ENCODE results near the gene IL1R2. TPM values are rescaled to one million over a fixed set of nuclear protein-coding genes. Genes with fewer than 3 reads are reported as not detected.

The IL1R2 gene
- total and polyA plus RNA-seq, 3 donors from 2014 or later = 2.2 to 3.7 (median 2.7) TPM

- no peak for DNase-seq
- Histone ChIP-seq H3K27me3 (no peaks in the 10 kb centered on the region), H3K27ac (no peak overlapping the region), H3K4me1 (peaks cover 10% of the 10 kb centered on the region), H3K4me3 (no peak overlapping the region), H3K9me3 (no peaks in the 10 kb centered on the region), H3K36me3 (ENCODE audit: low read depth, missing control alignments) (no peaks in the 10 kb centered on the region)
- intact Hi-C loops (cut with DNase I; ENCODE audit: low total_unique reads) = no loop called here
- 85 to 86% methylated on average over 8 of the region's 8 CpGs for WGBS, 2 donors
- TF ChIP-seq POLR2A (IDR thresholded peaks at IDR 0.05) (no peak), CTCF (IDR thresholded peaks at IDR 0.05) (no peak)
Observed at GRCh38 chr2:101989740-101990460, 1.9 kb upstream of the IL1R2 start.

- H3K27ac ChIP-seq = no peak overlapping the region
- no peaks in the 10 kb centered on the region for H3K36me3 ChIP-seq (ENCODE audit: low read depth, missing control alignments)
- H3K27me3 ChIP-seq = no peaks in the 10 kb centered on the region
- no peaks in the 10 kb centered on the region for H3K4me1 ChIP-seq
- H3K4me3 ChIP-seq = no peak overlapping the region
- intact Hi-C loops (cut with DNase I; ENCODE audit: low total_unique reads) = no loop called here
- 80 to 87% methylated on average over 6 of the region's 6 CpGs for WGBS, 2 donors
- DNase-seq = no peak
- no peaks in the 10 kb centered on the region for H3K9me3 ChIP-seq
- no peak for TF ChIP-seq POLR2A (IDR thresholded peaks at IDR 0.05)
- TF ChIP-seq CTCF (IDR thresholded peaks at IDR 0.05) = no peak
Observed at GRCh38 chr2:101993772-101994171, 2.0 kb downstream of the IL1R2 start.

GRCh38 chr2:101995019-101995418, 3.3 kb downstream of the IL1R2 start:
- no peak for TF ChIP-seq POLR2A (IDR thresholded peaks at IDR 0.05)
- no peak for TF ChIP-seq CTCF (IDR thresholded peaks at IDR 0.05)
- Histone ChIP-seq H3K27ac (no peak overlapping the region), H3K27me3 (no peaks in the 10 kb centered on the region), H3K36me3 (ENCODE audit: low read depth, missing control alignments) (no peaks in the 10 kb centered on the region), H3K9me3 (no peaks in the 10 kb centered on the region), H3K4me3 (no peak overlapping the region), H3K4me1 (no peaks in the 10 kb centered on the region)
- 84 to 93% methylated on average over 1 of the region's 1 CpG for WGBS, 2 donors
- no peak for DNase-seq
- intact Hi-C loops (cut with DNase I; ENCODE audit: low total_unique reads) = no loop called here

- DNase-seq = no peak
- Histone ChIP-seq H3K9me3 (no peaks in the 10 kb centered on the region), H3K27ac (no peak overlapping the region), H3K4me3 (no peak overlapping the region), H3K4me1 (no peaks in the 10 kb centered on the region), H3K36me3 (ENCODE audit: low read depth, missing control alignments) (no peaks in the 10 kb centered on the region), H3K27me3 (no peaks in the 10 kb centered on the region)
- intact Hi-C loops (cut with DNase I; ENCODE audit: low total_unique reads) = no loop called here
- WGBS, 2 donors = 89 to 99% methylated on average over 9 of the region's 9 CpGs
- TF ChIP-seq CTCF (IDR thresholded peaks at IDR 0.05) = no peak
- TF ChIP-seq POLR2A (IDR thresholded peaks at IDR 0.05) = no peak
Observed at GRCh38 chr2:101995804-101996203, 4.0 kb downstream of the IL1R2 start.

GRCh38 chr2:101998556-101998895, 6.8 kb downstream of the IL1R2 start:
- Histone ChIP-seq H3K9me3 (no peaks in the 10 kb centered on the region), H3K4me3 (no peak overlapping the region), H3K27ac (no peak overlapping the region), H3K27me3 (no peaks in the 10 kb centered on the region), H3K36me3 (ENCODE audit: low read depth, missing control alignments) (no peaks in the 10 kb centered on the region), H3K4me1 (no peaks in the 10 kb centered on the region)
- TF ChIP-seq POLR2A (IDR thresholded peaks at IDR 0.05) (no peak), CTCF (IDR thresholded peaks at IDR 0.05) (no peak)
- WGBS, 2 donors = 98% methylated on average over 2 of the region's 2 CpGs; no CpG with 5 or more reads in 1 of the 2 donors
- DNase-seq = no peak
- intact Hi-C loops (cut with DNase I; ENCODE audit: low total_unique reads) = no loop called here

Measured in testis (tissue), 3 donors.